Measurements from ENCODE around the gene PSMC3IP.
A peak's percentile ranks its signal among the peaks of the same experiment; 100 is the strongest.
"Not testable (repeated sequence)": the region's sequence is repeated elsewhere in the genome, so short reads cannot be mapped to it uniquely, and the experiment has no call there.

PSMC3IP gene, protein sequence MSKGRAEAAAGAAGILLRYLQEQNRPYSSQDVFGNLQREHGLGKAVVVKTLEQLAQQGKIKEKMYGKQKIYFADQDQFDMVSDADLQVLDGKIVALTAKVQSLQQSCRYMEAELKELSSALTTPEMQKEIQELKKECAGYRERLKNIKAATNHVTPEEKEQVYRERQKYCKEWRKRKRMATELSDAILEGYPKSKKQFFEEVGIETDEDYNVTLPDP

DNA sequence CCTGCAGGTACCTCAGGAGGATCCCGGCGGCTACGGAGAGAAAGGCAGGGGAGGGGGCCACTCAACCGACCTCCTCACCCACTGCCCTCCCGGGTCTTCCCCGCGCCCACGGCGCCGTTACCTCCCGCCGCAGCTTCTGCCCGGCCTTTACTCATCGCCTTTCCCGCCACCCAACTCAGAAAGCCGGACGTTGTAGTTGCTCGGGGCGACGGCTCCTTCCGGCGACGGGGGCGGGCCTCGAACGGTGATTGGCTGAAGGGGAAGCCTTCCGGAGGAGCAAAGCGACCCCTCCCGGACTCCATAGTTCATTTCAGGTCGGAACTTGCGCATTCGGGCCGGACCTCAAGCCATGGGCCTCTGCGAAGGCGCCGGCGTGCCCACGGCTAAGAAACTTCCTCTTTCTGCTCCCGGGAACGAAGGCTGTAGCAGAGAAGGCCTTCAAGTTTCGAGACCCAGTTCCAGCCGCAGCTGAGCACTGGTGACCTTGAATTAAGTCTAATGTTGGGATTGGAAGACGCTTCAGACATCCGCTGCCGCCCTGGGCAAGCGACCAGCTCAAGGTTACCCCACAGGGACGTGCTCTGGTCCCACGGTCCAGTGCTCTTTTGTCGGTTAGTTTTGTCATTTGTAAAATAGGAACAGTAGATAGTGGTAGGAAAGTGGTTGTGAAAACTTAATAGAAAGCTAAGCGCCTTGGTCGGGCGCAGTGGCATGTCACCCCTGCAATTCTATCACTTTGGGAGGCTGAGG lies at the start of gene PSMC3IP:
Gene PSMC3IP (minus strand): TSS at position 198 of the 750 bp plus-strand sequence. CDS start 43 bp downstream, at position 155.
- H3K27me3 Mint-ChIP-seq: no peaks in the 10 kb centered on the region
- DNase-seq: peak; percentile 94
- peak within 1 kb of the TSS; percentile 90 to 97 for H3K4me3 Mint-ChIP-seq
- peak within 1 kb of the TSS; percentile 99 for H3K27ac Mint-ChIP-seq
- peaks cover 36 to 74% of the 10 kb centered on the region in 2 donors for H3K4me1 Mint-ChIP-seq
- ATAC-seq (replicated peaks): peak; percentile 83 to 84
- H3K9me3 Mint-ChIP-seq: no peaks in the 10 kb centered on the region
- peaks cover 56 to 67% of the 10 kb centered on the region in 2 donors for H3K36me3 Mint-ChIP-seq

DNA sequence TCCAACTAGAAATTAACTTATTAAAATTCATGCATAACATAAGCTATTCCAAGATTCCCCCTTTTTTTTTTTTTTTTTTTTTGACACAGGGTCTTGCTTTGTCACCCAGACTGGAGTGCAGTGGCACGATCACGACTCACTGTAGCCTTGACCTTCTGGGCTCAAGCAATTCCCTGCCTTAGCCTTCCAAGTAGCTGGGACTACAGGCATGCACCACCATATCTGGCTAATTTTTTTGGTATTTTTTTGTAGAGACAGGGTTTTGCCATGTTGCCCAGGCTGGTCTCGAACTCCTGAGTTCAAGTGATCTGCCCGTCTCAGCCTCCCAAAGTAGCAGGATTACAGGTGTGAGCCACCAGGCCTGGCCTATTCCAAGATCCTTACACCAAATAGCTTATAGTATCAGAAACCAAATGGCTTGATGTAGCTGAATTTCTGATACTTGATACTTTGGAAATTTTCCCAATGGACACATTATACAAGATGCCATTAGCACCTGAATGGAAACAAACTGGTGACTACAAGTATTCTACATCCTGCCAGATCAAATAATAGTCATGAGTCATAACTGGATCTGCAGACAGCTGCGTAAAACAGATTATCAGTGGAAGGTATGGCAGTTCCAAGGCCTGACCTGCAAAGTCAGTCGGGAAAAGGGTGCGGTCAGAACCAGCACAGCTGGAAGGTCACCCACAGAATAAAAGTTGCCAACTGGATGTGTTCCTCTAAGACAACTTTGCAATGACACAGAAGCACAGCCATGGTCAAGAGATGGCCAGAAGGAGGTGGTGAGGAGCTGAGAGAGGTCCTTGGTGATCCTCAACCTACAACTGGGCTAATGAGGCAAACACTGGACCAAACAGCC lies 46.4 kb upstream of the PSMC3IP start:
- peaks cover 0 to 8% of the 10 kb centered on the region in 2 donors for H3K27me3 Mint-ChIP-seq
- peaks cover 3 to 5% of the 10 kb centered on the region in 2 donors for H3K4me1 Mint-ChIP-seq
- no peak overlapping the region for H3K4me3 Mint-ChIP-seq
- no peaks in the 10 kb centered on the region for H3K36me3 Mint-ChIP-seq
- no peak for DNase-seq
- no peaks in the 10 kb centered on the region for H3K9me3 Mint-ChIP-seq
- no peak for ATAC-seq (replicated peaks)
- no peak overlapping the region for H3K27ac Mint-ChIP-seq

DNA sequence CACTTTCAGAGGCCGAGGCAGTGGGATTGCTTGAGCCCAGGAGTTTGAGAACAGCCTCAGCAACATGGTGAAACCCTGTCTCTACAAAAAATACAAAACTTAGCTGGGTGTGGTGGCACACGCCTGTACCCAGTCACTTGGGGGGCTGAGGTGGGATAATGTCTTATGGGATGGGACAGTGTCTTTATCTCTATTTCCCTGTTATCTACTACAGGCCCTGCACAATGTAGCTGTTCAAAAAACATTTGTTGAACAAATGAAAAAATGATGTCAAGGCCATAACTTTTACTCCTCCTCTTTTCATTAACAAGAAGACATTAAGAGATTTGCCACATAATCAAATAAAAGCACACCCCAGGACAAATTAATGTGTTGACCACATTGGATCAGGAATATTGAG lies 45.7 kb upstream of the PSMC3IP start:
- no peak overlapping the region for H3K4me3 Mint-ChIP-seq
- DNase-seq (no peak), ATAC-seq (replicated peaks) (no peak)
- peaks cover 10 to 11% of the 10 kb centered on the region in 2 donors for H3K4me1 Mint-ChIP-seq
- no peaks in the 10 kb centered on the region for H3K9me3 Mint-ChIP-seq
- H3K27ac Mint-ChIP-seq: no peak overlapping the region
- H3K27me3 Mint-ChIP-seq: peaks cover 0 to 8% of the 10 kb centered on the region in 2 donors
- H3K36me3 Mint-ChIP-seq: no peaks in the 10 kb centered on the region

DNA sequence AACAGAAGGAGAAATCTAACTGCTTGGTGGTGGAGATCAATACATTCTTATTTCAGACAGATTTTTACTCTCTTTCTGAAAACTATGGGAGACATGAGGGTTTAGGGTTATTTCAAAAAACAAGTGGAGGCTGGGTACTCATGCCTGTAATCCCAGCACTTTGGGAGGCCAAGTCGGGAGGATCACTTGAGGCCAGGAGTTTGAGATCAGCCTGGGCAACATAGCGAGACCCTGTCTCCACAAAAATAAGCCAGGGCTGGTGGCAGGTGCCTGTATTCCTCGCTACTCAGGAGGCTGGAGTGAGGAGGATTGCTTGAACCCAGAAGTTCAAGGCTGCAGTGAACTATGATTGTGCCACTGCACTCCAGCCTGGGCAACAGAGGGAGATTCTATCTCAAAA lies 44.5 kb upstream of the PSMC3IP start:
- H3K27me3 Mint-ChIP-seq; ATAC-seq (replicated peaks); H3K4me3 Mint-ChIP-seq: not testable (repeated sequence)

DNA sequence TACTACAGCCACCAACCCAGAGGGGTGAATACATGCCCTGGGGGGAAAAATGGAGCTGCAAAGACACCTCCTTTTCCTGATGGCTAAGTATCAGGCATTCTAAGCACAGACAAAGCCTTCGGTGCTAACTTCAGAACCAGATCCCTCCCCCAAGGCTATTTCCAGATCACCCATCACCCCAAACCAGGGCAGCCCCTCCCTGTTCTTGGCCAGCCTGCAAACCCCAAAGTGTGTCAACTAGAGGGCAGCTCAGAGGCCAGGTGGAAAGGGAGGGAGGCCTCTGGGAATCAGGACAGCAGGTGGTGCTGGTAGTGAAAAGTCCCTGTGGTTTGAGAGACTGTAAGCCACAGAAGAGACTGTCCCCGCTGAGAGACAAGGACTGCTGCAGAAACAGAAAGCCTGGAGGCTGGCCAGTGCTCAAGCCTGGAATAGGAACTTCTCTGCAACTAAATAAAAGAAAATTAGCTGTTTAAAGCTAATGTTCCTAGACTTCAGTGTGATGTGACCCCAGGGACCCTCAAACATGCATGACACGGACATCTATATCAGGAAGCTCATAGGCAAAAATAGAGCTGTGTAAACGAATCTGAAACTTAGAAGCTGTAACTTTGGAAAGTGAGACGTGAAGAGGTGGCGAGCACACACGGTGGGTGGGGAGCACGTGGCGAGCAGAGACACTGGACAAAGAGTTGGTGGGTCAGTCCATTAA lies 41.1 kb upstream of the PSMC3IP start:
- no peaks in the 10 kb centered on the region for H3K9me3 Mint-ChIP-seq
- DNase-seq: peak; percentile 38
- peak; percentile 76 to 81 for ATAC-seq (replicated peaks)
- H3K27ac Mint-ChIP-seq: peak overlapping the region; percentile 63
- peak overlapping the region; percentile 55 to 73 for H3K4me3 Mint-ChIP-seq
- H3K27me3 Mint-ChIP-seq: no peaks in the 10 kb centered on the region
- peaks cover 14 to 17% of the 10 kb centered on the region in 2 donors for H3K4me1 Mint-ChIP-seq
- peaks cover 23 to 24% of the 10 kb centered on the region in 2 donors for H3K36me3 Mint-ChIP-seq

More for the DNA sequence above, 44.5 kb upstream of the PSMC3IP start:
- peaks cover 14 to 17% of the 10 kb centered on the region in 2 donors for H3K4me1 Mint-ChIP-seq
- not testable (repeated sequence) for H3K27ac Mint-ChIP-seq, H3K9me3 Mint-ChIP-seq, H3K36me3 Mint-ChIP-seq, DNase-seq

DNA sequence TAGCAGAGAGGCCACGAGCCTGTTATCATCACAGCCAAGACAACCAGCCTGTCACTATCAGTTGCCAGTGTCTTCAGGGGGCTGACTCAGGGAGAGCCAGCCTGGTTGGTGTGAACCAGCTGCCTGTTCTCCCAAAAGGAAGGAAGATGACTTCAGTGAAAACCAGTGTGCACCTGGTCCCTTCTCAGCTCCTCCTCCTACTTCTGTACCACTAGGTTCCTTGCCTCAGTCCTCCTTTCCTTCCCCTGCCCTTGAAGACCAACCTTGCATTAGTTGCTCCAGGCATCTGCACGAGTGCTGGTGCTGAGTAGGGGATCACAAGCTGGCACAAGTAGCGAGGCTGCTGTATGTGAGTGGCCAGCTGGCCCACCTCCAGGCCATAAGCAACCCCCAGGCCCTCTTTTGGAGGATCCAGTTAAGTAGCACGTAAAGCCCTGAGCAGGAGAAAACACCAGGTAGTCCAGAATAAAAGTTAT lies 40.5 kb upstream of the PSMC3IP start:
- Mint-ChIP-seq H3K27me3 (no peaks in the 10 kb centered on the region), H3K36me3 (peaks cover 25 to 26% of the 10 kb centered on the region in 2 donors), H3K4me1 (peaks cover 14 to 17% of the 10 kb centered on the region in 2 donors), H3K9me3 (no peaks in the 10 kb centered on the region), H3K4me3 (peak overlapping the region; percentile 55 to 73), H3K27ac (no peak overlapping the region)
- peak; percentile 24 to 29 for ATAC-seq (replicated peaks)
- no peak for DNase-seq

DNA sequence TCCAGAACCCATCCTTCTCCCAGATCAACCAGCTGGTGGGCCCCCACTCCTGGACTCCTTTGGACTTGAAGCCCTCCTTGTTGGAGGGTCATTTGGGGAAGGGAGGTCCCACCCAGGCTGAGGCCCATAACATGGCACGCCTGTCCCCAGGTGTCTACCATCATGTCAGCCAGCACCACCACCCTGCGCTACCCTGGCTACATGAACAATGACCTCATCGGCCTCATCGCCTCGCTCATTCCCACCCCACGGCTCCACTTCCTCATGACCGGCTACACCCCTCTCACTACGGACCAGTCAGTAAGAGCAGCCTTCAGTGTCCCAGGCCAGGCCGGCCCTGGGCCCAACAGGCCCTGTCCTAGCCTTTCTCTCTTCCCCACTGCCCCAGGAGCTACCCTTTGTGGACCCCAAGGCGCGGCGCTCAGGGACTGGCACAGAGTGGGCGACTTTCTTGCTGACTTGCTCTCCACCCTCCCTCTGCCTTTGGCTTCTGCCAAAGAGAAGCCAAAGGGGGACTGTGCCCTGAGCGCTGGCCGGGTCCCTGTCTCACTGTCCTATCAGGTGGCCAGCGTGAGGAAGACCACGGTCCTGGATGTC lies 36.3 kb upstream of the PSMC3IP start:
- no peak for ATAC-seq (replicated peaks)
- H3K4me3 Mint-ChIP-seq: no peak overlapping the region
- no peaks in the 10 kb centered on the region for H3K27me3 Mint-ChIP-seq
- H3K36me3 Mint-ChIP-seq: peaks cover 36 to 42% of the 10 kb centered on the region in 2 donors
- no peak for DNase-seq
- H3K27ac Mint-ChIP-seq: no peak overlapping the region
- H3K9me3 Mint-ChIP-seq: no peaks in the 10 kb centered on the region
- H3K4me1 Mint-ChIP-seq: peaks cover 10 to 17% of the 10 kb centered on the region in 2 donors

DNA sequence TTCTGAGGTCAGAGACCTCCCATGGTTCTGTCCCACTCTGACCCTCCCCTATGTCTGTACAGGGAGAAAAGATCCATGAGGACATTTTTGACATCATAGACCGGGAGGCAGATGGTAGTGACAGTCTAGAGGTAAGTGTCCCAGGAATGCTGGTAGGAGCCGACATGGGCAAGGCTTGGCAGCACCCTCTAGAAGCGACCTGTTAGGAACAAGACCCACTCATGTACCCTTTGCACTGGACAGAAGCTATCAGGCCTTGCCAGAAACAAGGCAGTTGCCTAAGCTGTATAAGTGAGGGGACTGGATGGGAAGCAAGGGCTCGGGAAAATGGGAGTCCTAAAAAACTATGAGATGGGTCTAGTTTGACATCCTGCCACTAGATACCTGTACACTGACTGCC lies 34.5 kb upstream of the PSMC3IP start:
- Mint-ChIP-seq H3K4me1 (peaks cover 3 to 22% of the 10 kb centered on the region in 2 donors), H3K27ac (no peak overlapping the region), H3K27me3 (no peaks in the 10 kb centered on the region), H3K9me3 (no peaks in the 10 kb centered on the region), H3K4me3 (no peak overlapping the region), H3K36me3 (peaks cover 38 to 42% of the 10 kb centered on the region in 2 donors)
- DNase-seq (no peak), ATAC-seq (replicated peaks) (no peak)

DNA sequence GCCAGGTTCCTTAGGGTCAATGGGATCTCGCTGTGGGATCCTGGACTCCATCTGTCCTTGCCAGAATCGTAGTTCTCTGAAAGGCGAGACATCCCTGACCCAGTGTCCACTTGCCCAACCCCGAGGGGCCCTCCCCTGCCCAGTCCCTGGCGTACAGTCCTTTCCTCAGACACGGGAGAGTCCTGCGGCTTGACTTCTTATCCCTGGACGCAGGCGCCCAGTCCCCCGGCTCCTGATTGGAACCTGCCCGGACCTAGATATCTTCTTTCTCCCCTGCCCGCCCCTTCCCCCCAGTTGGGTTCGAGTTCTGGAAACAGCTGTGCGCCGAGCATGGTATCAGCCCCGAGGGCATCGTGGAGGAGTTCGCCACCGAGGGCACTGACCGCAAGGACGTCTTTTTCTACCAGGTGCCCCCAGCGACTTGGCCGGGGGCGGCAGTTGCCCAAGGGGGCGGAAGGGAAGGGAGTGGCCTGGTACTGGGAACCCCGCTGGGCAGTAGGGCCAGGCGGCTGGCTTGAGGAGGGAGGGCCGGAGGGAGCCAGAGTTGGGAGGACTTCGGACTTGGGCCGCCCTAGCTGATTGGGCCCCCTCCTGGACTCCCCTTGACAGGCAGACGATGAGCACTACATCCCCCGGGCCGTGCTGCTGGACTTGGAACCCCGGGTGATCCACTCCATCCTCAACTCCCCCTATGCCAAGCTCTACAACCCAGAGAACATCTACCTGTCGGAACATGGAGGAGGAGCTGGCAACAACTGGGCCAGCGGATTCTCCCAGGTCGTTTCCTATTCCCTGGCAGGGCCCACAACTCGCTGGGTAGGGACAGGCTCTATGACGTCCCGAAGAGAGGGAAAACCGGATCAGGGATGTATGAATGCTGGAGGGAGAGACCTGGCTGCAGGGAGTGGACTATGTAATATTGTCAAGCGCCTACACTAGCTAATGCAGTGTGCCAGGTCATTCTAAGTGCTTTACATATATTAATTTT lies 32.6 kb upstream of the PSMC3IP start:
- Mint-ChIP-seq H3K4me3 (peak overlapping the region; percentile 98 to 99), H3K27ac (peak overlapping the region; percentile 96), H3K36me3 (peaks cover 33 to 41% of the 10 kb centered on the region in 2 donors), H3K4me1 (peaks cover 13 to 41% of the 10 kb centered on the region in 2 donors)
- DNase-seq: peak; percentile 6
- not testable (repeated sequence) for H3K9me3 Mint-ChIP-seq, H3K27me3 Mint-ChIP-seq
- peak; percentile 1 to 5 for ATAC-seq (replicated peaks)

DNA sequence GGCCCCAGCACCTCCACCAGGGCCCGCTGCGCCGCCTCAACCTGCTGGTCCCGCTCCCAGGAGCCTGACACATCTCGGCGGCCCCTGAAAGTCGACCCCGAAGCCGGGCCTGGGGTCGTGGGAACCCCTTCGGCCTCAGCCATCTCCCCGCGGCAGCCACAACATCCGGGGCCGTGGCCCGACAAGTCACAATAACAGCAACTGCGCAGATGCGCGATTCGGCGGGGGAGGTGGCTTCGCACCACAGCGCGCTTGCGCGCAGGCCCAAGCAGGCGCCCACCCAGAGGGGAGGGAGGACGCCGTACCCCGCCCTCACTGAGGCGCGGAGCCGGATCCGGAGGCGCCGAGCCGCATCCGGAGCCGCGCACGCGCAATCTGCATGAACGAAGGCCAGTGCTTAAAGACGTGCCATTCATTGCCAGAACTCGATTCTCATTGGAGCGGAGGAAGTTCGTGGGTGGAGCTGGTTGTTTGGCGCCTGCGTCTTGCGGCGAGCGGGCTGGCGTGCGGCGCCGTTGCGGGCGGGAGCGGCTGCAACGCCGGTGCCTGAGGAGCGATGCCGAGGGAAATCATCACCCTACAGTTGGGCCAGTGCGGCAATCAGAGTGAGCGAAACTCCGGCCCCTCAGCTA lies 31.8 kb upstream of the PSMC3IP start, which contains the start of the genes RETREG3 and TUBG1:
Gene RETREG3 (minus strand): TSS at position 193 of the 632 bp plus-strand sequence. CDS start 50 bp downstream, at position 143.
Gene TUBG1 (plus strand): TSS at position 502 of the 632 bp plus-strand sequence. CDS start 55 bp downstream, at position 557.
- peak; percentile 99 for DNase-seq
- peak; percentile 87 to 93 for ATAC-seq (replicated peaks)
- Mint-ChIP-seq H3K27ac (peak within 1 kb of the TSS; percentile 96), H3K27me3 (no peaks in the 10 kb centered on the region), H3K36me3 (peaks cover 27 to 38% of the 10 kb centered on the region in 2 donors), H3K4me1 (peaks cover 19 to 49% of the 10 kb centered on the region in 2 donors), H3K4me3 (peak within 1 kb of the TSS; percentile 98 to 99), H3K9me3 (no peaks in the 10 kb centered on the region)

DNA sequence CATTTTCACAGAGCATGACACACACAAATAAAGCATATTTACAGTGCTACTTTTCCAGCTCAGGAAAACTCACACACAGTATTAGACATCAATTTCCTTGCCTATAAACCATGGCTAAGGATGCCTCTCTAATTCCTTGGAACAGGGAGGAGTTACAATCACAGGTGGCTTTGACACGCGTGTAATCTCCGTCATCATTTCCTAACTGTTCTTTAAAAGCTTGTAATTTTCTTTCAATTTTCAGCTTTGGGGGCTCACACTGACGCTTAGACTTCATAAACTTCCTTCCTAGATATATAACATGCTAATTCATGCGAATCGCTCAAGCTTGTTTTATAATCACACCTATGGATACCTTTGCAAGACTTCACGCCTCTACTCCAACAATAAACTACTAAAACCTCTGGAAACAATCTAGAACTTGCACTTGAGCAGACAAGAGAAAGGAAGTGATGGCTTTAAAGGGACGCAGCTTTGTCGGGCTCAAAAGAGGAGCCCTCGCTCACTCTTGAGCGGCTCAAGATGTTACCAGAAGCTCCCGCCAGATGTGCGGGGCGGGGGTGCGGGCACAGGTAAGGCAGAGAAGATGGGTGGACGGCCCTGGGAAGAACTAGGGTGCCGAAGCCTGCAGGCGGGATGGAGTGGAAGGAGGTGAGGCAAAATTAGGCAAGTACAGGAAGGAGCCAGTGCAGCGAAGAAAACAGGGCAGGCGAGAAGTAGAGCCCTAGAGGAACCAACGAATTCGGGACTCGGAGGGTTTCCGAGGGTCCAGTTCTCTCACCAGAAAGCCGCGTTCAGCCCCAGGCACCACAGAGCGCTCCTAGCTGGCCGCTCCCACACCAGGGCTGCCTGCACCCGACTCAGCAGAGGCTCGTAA lies 31.0 kb upstream of the PSMC3IP start:
- Mint-ChIP-seq H3K27ac (peak overlapping the region; percentile 96), H3K4me3 (peak overlapping the region; percentile 98 to 99), H3K27me3 (no peaks in the 10 kb centered on the region), H3K9me3 (no peaks in the 10 kb centered on the region), H3K36me3 (peaks cover 22 to 31% of the 10 kb centered on the region in 2 donors), H3K4me1 (peaks cover 22 to 55% of the 10 kb centered on the region in 2 donors)
- no peak for DNase-seq
- peak; percentile 68 to 71 for ATAC-seq (replicated peaks)

Measured in stimulated activated naive B cell treated with anti-CD40 and anti-IgM and Interleukin-4, amounts not matched to agents 10 μg/mL and 1 μg/mL and 100 μg/mL, for 72 hours (primary cell).